Ammon's horn (tissue), 1 donor: Measurements from ENCODE around the gene PRKAR1B.

Experiments
- DNase-seq: peaks from one replicate; pipeline ENCODE4 v3.0.0-alpha.2; 2016; ENCODE audit warnings: low spot score

Gene PRKAR1B

GRCh38 chr7:586494-586893 lies 140.6 kb downstream of the PRKAR1B start:
- DNase-seq: no peak

- no peak for DNase-seq
Observed at GRCh38 chr7:585873-586272, 141.2 kb downstream of the PRKAR1B start.

GRCh38 chr7:585229-585711 lies 141.8 kb downstream of the PRKAR1B start:
- DNase-seq: no peak

GRCh38 chr7:584820-585219 lies 142.3 kb downstream of the PRKAR1B start:
- DNase-seq: no peak

- peak; percentile 55 for DNase-seq
Observed at GRCh38 chr7:584122-584465, 143.0 kb downstream of the PRKAR1B start.

- no peak for DNase-seq
Observed at GRCh38 chr7:583410-584121, 143.5 kb downstream of the PRKAR1B start.

- DNase-seq: no peak
Observed at GRCh38 chr7:582931-583330, 144.2 kb downstream of the PRKAR1B start.

GRCh38 chr7:582081-582835 lies 144.8 kb downstream of the PRKAR1B start:
- no peak for DNase-seq

- no peak for DNase-seq
Observed at GRCh38 chr7:578386-578785, 148.7 kb downstream of the PRKAR1B start.

GRCh38 chr7:577741-578370 lies 149.2 kb downstream of the PRKAR1B start:
- DNase-seq: no peak

- no peak for DNase-seq
Observed at GRCh38 chr7:577278-577665, 149.8 kb downstream of the PRKAR1B start.

GRCh38 chr7:576524-577277 lies 150.4 kb downstream of the PRKAR1B start:
- no peak for DNase-seq

GRCh38 chr7:575425-576366 lies 151.4 kb downstream of the PRKAR1B start:
- DNase-seq: peak; percentile 34

GRCh38 chr7:574661-575395 lies 152.3 kb downstream of the PRKAR1B start:
- no peak for DNase-seq

GRCh38 chr7:573933-574381 lies 153.1 kb downstream of the PRKAR1B start:
- no peak for DNase-seq

GRCh38 chr7:573269-573932 lies 153.7 kb downstream of the PRKAR1B start:
- no peak for DNase-seq

GRCh38 chr7:572416-573268 lies 154.4 kb downstream of the PRKAR1B start:
- DNase-seq: no peak

- DNase-seq: no peak
Observed at GRCh38 chr7:571718-572415, 155.2 kb downstream of the PRKAR1B start.
